ENCODE measurements around the gene TPST1.
"Not testable (repeated sequence)": the region's sequence is repeated elsewhere in the genome, so short reads cannot be mapped to it uniquely, and the experiment has no call there.

The TPST1 gene

DNA sequence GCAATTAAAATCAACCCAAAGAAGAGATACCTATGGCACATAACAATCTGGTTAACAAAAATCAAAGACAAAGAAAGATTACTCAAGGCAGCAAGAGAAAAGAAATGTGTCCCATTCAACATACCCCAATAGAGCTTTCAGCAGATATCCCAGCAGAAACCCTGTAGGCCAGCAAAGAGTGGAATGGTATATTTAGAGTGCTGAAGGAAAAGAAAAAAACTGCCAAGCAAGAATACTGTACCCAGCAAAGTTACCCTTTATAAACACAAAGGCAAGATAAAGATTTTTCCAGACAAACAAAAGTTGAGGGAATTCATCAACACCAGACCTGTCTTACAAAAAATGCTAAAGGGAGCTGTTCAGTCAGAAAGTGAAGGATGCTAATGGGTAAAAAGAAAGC, 131.6 kb downstream of the TPST1 start:
- H3K4me1 Mint-ChIP-seq: no peaks in the 10 kb centered on the region
- CTCF ChIA-PET: no interaction called here
- no peaks in the 10 kb centered on the region for H3K27me3 Mint-ChIP-seq
- no peak overlapping the region for H3K27ac Mint-ChIP-seq
- H3K4me3 Mint-ChIP-seq: no peak overlapping the region
- H3K36me3 Mint-ChIP-seq: no peaks in the 10 kb centered on the region
- H3K9me3 Mint-ChIP-seq: peaks cover 22% of the 10 kb centered on the region
- DNase-seq: no peak

GRCh38 chr7:66339141-66339540, 134.0 kb downstream of the TPST1 start:
- Mint-ChIP-seq H3K9me3 (peaks cover 22% of the 10 kb centered on the region), H3K4me3 (no peak overlapping the region), H3K27ac (no peak overlapping the region), H3K36me3 (no peaks in the 10 kb centered on the region), H3K27me3 (no peaks in the 10 kb centered on the region), H3K4me1 (no peaks in the 10 kb centered on the region)
- CTCF ChIA-PET: no interaction called here
- no peak for DNase-seq

- DNase-seq: no peak
Observed at GRCh38 chr7:66344166-66344565, 139.0 kb downstream of the TPST1 start.

DNA sequence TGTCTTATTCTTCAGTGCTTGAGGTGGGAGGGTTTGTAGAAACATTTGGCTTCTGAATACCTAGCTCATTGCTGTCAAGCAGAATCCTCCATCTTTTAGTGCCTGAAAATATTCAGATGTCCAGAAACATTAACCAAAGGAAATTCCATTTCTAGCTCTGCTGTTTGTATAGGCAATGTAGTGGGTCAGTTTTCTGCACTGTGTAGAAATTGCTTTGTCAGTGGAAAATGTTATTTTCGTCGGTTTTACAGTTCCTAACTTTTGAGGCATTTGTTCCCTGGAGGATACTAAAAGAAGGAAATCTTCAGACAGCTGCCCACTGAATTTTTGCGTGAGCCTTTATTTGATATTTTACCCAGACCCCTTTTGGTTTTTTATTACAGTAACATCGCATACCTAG, 143.4 kb downstream of the TPST1 start:
- Mint-ChIP-seq H3K36me3 (no peaks in the 10 kb centered on the region), H3K9me3 (no peaks in the 10 kb centered on the region), H3K27ac (no peak overlapping the region), H3K4me3 (no peak overlapping the region), H3K4me1 (no peaks in the 10 kb centered on the region), H3K27me3 (no peaks in the 10 kb centered on the region)
- DNase-seq: no peak
- CTCF ChIA-PET: no interaction called here

More at GRCh38 chr7:66344166-66344565, 139.0 kb downstream of the TPST1 start:
- Mint-ChIP-seq H3K9me3 (peaks cover 8% of the 10 kb centered on the region), H3K4me1 (no peaks in the 10 kb centered on the region), H3K4me3 (no peak overlapping the region), H3K27ac (no peak overlapping the region), H3K36me3 (no peaks in the 10 kb centered on the region), H3K27me3 (no peaks in the 10 kb centered on the region)
- CTCF ChIA-PET: no interaction called here

- no peaks in the 10 kb centered on the region for H3K36me3 Mint-ChIP-seq
- H3K4me1 Mint-ChIP-seq: no peaks in the 10 kb centered on the region
- no peak for DNase-seq
- no peaks in the 10 kb centered on the region for H3K27me3 Mint-ChIP-seq
- CTCF ChIA-PET: no interaction called here
- H3K27ac Mint-ChIP-seq: no peak overlapping the region
- no peaks in the 10 kb centered on the region for H3K9me3 Mint-ChIP-seq
- H3K4me3 Mint-ChIP-seq: no peak overlapping the region
Observed at GRCh38 chr7:66348959-66349358, 143.8 kb downstream of the TPST1 start.

DNA sequence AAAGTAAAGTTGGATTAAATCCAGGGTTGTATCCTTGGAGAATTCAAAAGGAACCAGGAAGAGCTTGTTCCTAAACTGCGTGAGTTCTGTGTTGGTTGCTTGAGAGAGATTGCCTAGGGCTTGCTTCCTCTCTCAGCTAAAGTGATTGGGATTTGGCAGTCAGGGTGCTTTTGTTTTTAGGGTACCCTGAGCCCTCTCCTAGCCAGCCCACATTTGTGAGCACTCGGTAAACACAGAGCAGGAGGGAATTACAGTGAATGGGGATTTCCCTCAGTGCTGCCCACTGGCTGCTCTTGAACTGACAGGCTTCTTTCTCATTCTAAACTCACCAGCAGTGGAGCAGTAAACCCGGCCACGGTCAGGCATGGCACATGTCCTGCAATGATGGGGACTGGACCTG, 146.9 kb downstream of the TPST1 start:
- no peak overlapping the region for H3K4me3 Mint-ChIP-seq
- H3K27me3 Mint-ChIP-seq: no peaks in the 10 kb centered on the region
- no peak for DNase-seq
- H3K4me1 Mint-ChIP-seq: no peaks in the 10 kb centered on the region
- no peak overlapping the region for H3K27ac Mint-ChIP-seq
- no peaks in the 10 kb centered on the region for H3K9me3 Mint-ChIP-seq
- no peaks in the 10 kb centered on the region for H3K36me3 Mint-ChIP-seq
- CTCF ChIA-PET: no interaction called here

- CTCF ChIA-PET: no interaction called here
- no peak overlapping the region for H3K27ac Mint-ChIP-seq
- no peak overlapping the region for H3K4me3 Mint-ChIP-seq
- no peaks in the 10 kb centered on the region for H3K4me1 Mint-ChIP-seq
- DNase-seq: no peak
- H3K36me3 Mint-ChIP-seq: no peaks in the 10 kb centered on the region
- H3K27me3 Mint-ChIP-seq: no peaks in the 10 kb centered on the region
- no peaks in the 10 kb centered on the region for H3K9me3 Mint-ChIP-seq
Observed at GRCh38 chr7:66353547-66353946, 148.4 kb downstream of the TPST1 start.

DNA sequence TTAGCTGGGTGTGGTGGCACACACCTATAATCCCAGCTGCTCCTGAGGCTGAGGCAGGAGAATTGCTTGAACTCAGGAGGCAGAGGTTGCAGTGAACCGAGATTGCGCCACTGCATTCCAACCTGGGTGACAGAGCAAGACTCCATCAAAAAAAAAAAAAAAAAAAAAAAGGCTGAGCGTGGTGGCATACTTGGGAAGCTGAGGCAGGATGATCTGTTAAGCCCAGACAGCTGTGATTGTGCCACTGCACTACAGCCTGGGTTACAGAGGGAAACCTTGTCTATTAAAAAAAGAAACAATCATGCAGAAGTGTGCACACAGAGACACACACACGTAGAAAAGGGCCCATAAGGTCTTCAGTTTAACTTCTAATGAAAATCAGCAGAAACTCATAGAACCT, 150.6 kb downstream of the TPST1 start:
- DNase-seq: no peak
- Mint-ChIP-seq H3K27me3 (no peaks in the 10 kb centered on the region), H3K4me3 (no peak overlapping the region), H3K4me1 (no peaks in the 10 kb centered on the region), H3K9me3 (no peaks in the 10 kb centered on the region), H3K36me3 (no peaks in the 10 kb centered on the region), H3K27ac (no peak overlapping the region)
- CTCF ChIA-PET: no interaction called here

- no peaks in the 10 kb centered on the region for H3K36me3 Mint-ChIP-seq
- H3K4me1 Mint-ChIP-seq: no peaks in the 10 kb centered on the region
- CTCF ChIA-PET: no interaction called here
- no peak overlapping the region for H3K27ac Mint-ChIP-seq
- H3K27me3 Mint-ChIP-seq: no peaks in the 10 kb centered on the region
- no peak overlapping the region for H3K4me3 Mint-ChIP-seq
- H3K9me3 Mint-ChIP-seq: no peaks in the 10 kb centered on the region
- DNase-seq: no peak
Observed at GRCh38 chr7:66356277-66356721, 151.2 kb downstream of the TPST1 start.

- Mint-ChIP-seq H3K27ac (no peak overlapping the region), H3K9me3 (no peaks in the 10 kb centered on the region), H3K36me3 (no peaks in the 10 kb centered on the region), H3K27me3 (no peaks in the 10 kb centered on the region), H3K4me3 (no peak overlapping the region), H3K4me1 (no peaks in the 10 kb centered on the region)
- CTCF ChIA-PET: no interaction called here
- DNase-seq: no peak
Observed at GRCh38 chr7:66357087-66357486, 152.0 kb downstream of the TPST1 start.

DNA sequence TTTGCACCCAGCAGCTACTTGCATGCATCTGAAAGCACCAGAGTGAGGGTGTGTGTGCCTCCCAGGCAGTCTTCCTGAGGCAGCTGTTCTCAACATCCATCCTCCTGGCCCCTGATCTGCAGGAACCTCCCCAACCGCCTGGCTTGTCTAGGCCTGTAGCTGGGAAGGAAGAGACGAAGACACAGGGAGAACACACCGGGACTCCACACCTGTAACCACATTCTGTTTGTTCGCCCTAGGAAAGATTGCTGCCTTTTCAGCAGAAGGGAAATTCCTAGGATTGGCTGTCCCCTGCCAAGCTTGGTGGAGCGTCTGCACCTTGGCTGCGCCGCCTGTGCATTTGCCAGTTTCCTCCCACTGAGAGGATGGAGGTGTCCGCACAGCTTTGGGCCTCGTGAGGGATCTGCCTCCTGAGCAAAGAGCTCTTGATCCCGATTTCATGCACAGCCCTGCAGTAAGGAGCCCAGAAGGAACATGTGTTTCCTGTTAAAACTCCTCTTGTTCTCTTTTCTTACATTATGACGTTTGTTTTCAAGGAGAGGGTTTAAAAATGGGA, 154.6 kb downstream of the TPST1 start:
- no peaks in the 10 kb centered on the region for H3K36me3 Mint-ChIP-seq
- H3K9me3 Mint-ChIP-seq: no peaks in the 10 kb centered on the region
- H3K27ac Mint-ChIP-seq: no peak overlapping the region
- H3K4me3 Mint-ChIP-seq: no peak overlapping the region
- CTCF ChIA-PET: no interaction called here
- DNase-seq: no peak
- H3K27me3 Mint-ChIP-seq: no peaks in the 10 kb centered on the region
- H3K4me1 Mint-ChIP-seq: no peaks in the 10 kb centered on the region

DNA sequence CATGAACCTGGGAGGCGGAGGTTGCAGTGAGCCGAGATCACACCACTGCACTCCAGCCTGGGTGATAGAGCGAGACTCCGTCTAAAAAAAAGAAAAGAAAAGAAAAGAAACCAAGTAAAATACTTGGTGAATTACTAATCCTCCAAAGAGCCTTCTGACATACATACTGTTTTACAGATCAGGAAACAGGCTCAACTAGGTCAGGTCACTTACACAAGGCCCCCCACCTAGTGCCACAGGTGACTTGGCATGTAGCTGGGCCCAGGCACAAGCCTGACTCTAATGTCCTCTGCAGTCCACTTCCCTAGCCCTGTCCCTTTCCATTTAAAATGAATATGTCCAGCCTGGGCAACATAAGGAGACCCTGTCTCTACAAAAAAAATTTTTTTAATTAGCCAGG, 157.0 kb downstream of the TPST1 start:
- CTCF ChIA-PET: no interaction called here
- Mint-ChIP-seq H3K4me3 (no peak overlapping the region), H3K4me1 (no peaks in the 10 kb centered on the region), H3K9me3 (no peaks in the 10 kb centered on the region), H3K27me3 (no peaks in the 10 kb centered on the region), H3K36me3 (no peaks in the 10 kb centered on the region), H3K27ac (no peak overlapping the region)
- DNase-seq: no peak

DNA sequence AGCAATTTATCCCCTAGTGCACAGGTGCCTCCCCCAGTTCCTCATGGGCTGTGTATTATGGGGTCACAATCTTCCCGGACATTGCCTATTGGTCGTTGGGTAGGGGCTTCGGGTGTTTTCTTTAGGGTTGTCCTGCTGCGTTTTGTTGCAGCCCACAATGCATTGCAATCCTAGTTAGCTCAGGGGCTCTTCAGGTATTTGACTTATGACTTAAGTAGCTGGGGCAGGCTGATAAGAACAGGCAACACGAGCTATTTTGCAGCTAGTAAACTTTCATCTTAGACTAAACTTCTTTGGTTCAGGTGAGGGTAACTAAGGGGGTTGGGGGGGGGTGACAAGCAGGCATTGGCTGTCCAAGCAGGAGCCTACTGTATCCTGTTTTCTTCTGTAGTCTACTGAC, 158.5 kb downstream of the TPST1 start:
- CTCF ChIA-PET: no interaction called here
- Mint-ChIP-seq H3K4me1 (no peaks in the 10 kb centered on the region), H3K27me3 (no peaks in the 10 kb centered on the region), H3K36me3 (no peaks in the 10 kb centered on the region), H3K9me3 (no peaks in the 10 kb centered on the region), H3K27ac (no peak overlapping the region), H3K4me3 (no peak overlapping the region)
- DNase-seq: no peak

DNA sequence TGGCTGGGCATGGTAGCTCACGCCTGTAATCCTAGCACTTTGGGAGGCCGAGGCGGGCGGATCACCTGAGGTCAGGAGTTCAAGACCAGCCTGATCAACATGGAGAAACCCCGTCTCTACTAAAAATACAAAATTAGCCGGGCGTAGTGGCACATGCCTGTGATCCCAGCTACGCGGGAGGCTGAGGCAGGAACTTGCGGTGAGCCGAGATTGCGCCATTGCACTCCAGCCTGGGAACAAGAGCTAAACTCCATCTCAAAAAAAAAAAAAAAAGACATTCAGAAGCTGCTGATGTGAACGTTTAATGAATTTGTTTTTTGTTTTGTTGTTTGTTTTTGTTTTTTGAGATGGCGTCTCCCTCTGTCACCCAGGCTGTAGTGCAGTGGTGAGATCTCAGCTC, 159.9 kb downstream of the TPST1 start:
- H3K9me3 Mint-ChIP-seq, CTCF ChIA-PET, H3K36me3 Mint-ChIP-seq, H3K4me3 Mint-ChIP-seq, H3K4me1 Mint-ChIP-seq, DNase-seq, H3K27me3 Mint-ChIP-seq, H3K27ac Mint-ChIP-seq: not testable (repeated sequence)

DNA sequence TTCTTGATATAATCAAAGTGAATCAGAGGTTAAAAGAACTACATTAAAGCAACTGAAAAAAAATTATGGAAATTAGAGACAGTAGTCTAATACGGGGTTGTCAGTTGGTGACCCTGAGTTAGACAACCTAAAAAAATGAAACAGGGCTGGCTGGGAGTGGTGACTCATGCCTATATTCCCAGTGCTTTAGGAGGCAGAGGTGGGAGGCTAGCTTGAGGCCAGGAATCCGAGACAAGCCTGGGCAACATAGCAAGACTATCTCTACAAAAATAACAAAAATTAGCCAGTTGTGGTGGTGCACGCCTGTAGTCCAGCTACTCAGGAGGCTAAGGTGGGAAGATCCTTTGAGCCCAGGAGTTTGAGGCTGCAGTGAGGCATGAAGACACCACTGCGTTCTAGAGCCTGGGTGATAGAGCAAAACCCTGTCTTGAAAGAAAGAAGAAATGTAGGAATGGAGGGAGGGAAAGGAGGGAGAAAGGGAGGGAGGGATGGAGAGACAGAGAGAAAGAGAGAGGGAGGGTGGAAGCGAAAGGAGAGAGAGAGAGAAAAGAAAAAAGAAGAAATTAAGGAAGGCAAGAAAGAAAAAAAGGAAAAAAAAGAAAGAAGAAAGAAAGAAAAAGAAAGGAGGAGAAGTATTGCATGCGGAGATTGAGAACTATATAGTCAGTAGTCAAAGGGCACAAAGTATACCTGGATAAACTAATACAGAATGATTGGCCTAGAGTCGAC, 166.1 kb downstream of the TPST1 start:
- Mint-ChIP-seq H3K4me1 (no peaks in the 10 kb centered on the region), H3K4me3 (no peak overlapping the region), H3K27me3 (no peaks in the 10 kb centered on the region), H3K36me3 (peaks cover 3% of the 10 kb centered on the region), H3K27ac (no peak overlapping the region), H3K9me3 (no peaks in the 10 kb centered on the region)
- CTCF ChIA-PET: no interaction called here
- DNase-seq: no peak

Data from activated naive CD4-positive, alpha-beta T cell treated with anti-CD3 and anti-CD28 coated beads, Interleukin-2, amount 10 ng/mL, durations not matched to agents 7 days and 5 days (primary cell).